IMR-90 (cell line): ENCODE results near the gene SLC22A24. TPM values are rescaled to one million over a fixed set of nuclear protein-coding genes. Genes with fewer than 3 reads are reported as not detected.

Experiments used
- ATAC-seq: fragments of 200-7000 bp; cut with Tn5 transposase; 2 replicates; pipeline ENCODE4 v1.9.1; 2020; ENCODE audit warnings: low read depth, mild to moderate bottlenecking, moderate library complexity
- BruUV-seq: library from RNA; stranded (reverse); fragments of 400-500 nt; replicated peaks from 2 replicates; lab custom pipeline; 2021; lab: Mats Ljungman, UMichigan
- CTCF ChIA-PET: fragments of 300-600 bp; formaldehyde crosslinking; extraction: SDS; loops from one replicate; lab custom pipeline; 2021; ENCODE audit warnings: antibody characterized with exemption; lab: Yijun Ruan, JAX
- POLR2A ChIA-PET: fragments of 300-600 bp; sonication (Branson Sonifier 250); formaldehyde crosslinking; loops from one replicate; lab custom pipeline; 2022; ENCODE audit warnings: antibody characterized with exemption; ENCODE audit not compliant: unreplicated experiment; lab: Charles Lee
- DNase-seq: peaks from one replicate; pipeline ENCODE4 v3.0.0; 2013
- H2AFZ ChIP-seq: replicated peaks from 2 replicates; pipeline ENCODE3; 2013; ENCODE audit warnings: low read length, mild to moderate bottlenecking; ENCODE audit not compliant: poor library complexity
- H2AK5ac ChIP-seq: 2 replicates; pipeline ENCODE4 v1.6.1; 2013; ENCODE audit warnings: low read depth, low read length, inconsistent platforms
- H2AK9ac ChIP-seq: replicated peaks from 2 replicates; pipeline ENCODE3; 2013; ENCODE audit warnings: mild to moderate bottlenecking, low read depth, low read length, moderate library complexity; ENCODE audit not compliant: poor library complexity
- H2BK120ac ChIP-seq: 2 replicates; pipeline ENCODE4 v1.6.1; 2013; ENCODE audit warnings: low read depth, low read length, inconsistent platforms
- H2BK15ac ChIP-seq: 3 replicates; pipeline ENCODE4 v1.6.1; 2013; ENCODE audit warnings: low read depth, low read length, inconsistent platforms
- H2BK20ac ChIP-seq: 2 replicates; pipeline ENCODE4 v1.6.1; 2013; ENCODE audit warnings: low read depth, mild to moderate bottlenecking, inconsistent platforms, low read length, moderate library complexity
- H2BK5ac ChIP-seq: 2 replicates; pipeline ENCODE4 v1.6.1; 2013; ENCODE audit warnings: mild to moderate bottlenecking, low read depth, low read length, inconsistent platforms; ENCODE audit not compliant: poor library complexity, severe bottlenecking
- H3K14ac ChIP-seq: replicated peaks from 2 replicates; pipeline ENCODE4 v1.6.1; 2013; ENCODE audit warnings: low read depth, low read length, inconsistent platforms
- H3K18ac ChIP-seq: 2 replicates; pipeline ENCODE4 v1.6.1; 2013; ENCODE audit warnings: low read depth, low read length, control low read depth
- H3K23ac ChIP-seq: 2 replicates; pipeline ENCODE4 v1.6.1; 2013; ENCODE audit warnings: low read depth, low read length, inconsistent platforms
- H3K27ac ChIP-seq: 2 replicates; pipeline ENCODE4 v1.5.1; 2013; ENCODE audit warnings: mild to moderate bottlenecking, control low read depth, low read length; ENCODE audit not compliant: insufficient read depth
- H3K27me3 ChIP-seq: 2 replicates; pipeline ENCODE4 v1.6.1; 2013; ENCODE audit warnings: low read length; ENCODE audit not compliant: control insufficient read depth, insufficient read depth
- H3K36me3 ChIP-seq: 2 replicates; pipeline ENCODE4 v1.6.1; 2013; ENCODE audit warnings: low read length, mixed read lengths; ENCODE audit not compliant: control insufficient read depth, insufficient read depth
- H3K4ac ChIP-seq: 2 replicates; pipeline ENCODE4 v1.6.1; 2013; ENCODE audit warnings: low read depth, low read length, inconsistent platforms
- H3K4me1 ChIP-seq: 2 replicates; pipeline ENCODE4 v1.6.1; 2013; ENCODE audit warnings: low read length, mixed read lengths; ENCODE audit not compliant: control insufficient read depth, insufficient read depth
- H3K4me2 ChIP-seq: 2 replicates; pipeline ENCODE4 v1.6.1; 2013; ENCODE audit warnings: low read depth, mild to moderate bottlenecking, control low read depth, low read length, moderate library complexity
- H3K4me3 ChIP-seq: 2 replicates; pipeline ENCODE4 v1.5.1; 2013; ENCODE audit warnings: low read depth, mild to moderate bottlenecking, control low read depth, low read length, moderate library complexity; ENCODE audit not compliant: insufficient read depth
- H3K56ac ChIP-seq: 2 replicates; pipeline ENCODE4 v1.6.1; 2013; ENCODE audit warnings: low read length, inconsistent platforms; ENCODE audit not compliant: insufficient read depth; ENCODE audit errors: extremely low read depth
- H3K79me1 ChIP-seq, 2 experiments: 2 replicates each; pipeline ENCODE4 v1.6.1; 2013; ENCODE audit warnings: low read length in 2 of 2, inconsistent platforms in 1 of 2, low read depth in 1 of 2
- H3K9ac ChIP-seq: 2 replicates; pipeline ENCODE4 v1.6.1; 2013; ENCODE audit warnings: low read depth, low read length, control low read depth
- H3K9me1 ChIP-seq: 2 replicates; pipeline ENCODE4 v1.6.1; 2013; ENCODE audit warnings: low read length, inconsistent platforms; ENCODE audit not compliant: insufficient read depth
- H3K9me3 ChIP-seq: 2 replicates; pipeline ENCODE4 v1.6.1; 2013; ENCODE audit warnings: low read length; ENCODE audit not compliant: control insufficient read depth, insufficient read depth
- H4K20me1 ChIP-seq: 2 replicates; pipeline ENCODE4 v1.6.1; 2013; ENCODE audit warnings: low read length, inconsistent platforms; ENCODE audit not compliant: insufficient read depth
- H4K5ac ChIP-seq: 2 replicates; pipeline ENCODE4 v1.6.1; 2013; ENCODE audit warnings: mild to moderate bottlenecking, low read depth, low read length, control low read depth
- H4K8ac ChIP-seq, 2 experiments: 2 replicates each; pipeline ENCODE4 v1.6.1; 2013; ENCODE audit warnings: low read depth in 2 of 2, low read length in 2 of 2, control low read depth in 1 of 2, inconsistent platforms in 1 of 2
- H4K91ac ChIP-seq: 2 replicates; pipeline ENCODE4 v1.6.1; 2013; ENCODE audit warnings: low read depth, low read length, inconsistent platforms; ENCODE audit not compliant: insufficient read depth
- BHLHE40 ChIP-seq: fragments of 150-350 bp; IDR thresholded peaks from 2 replicates; pipeline ENCODE4 v1.6.1; 2016; ENCODE audit warnings: mild to moderate bottlenecking, low read depth, low read length
- CHD1 ChIP-seq: IDR thresholded peaks from 2 replicates; pipeline ENCODE4 v1.6.1; 2012; ENCODE audit warnings: low read depth, low read length, improper control_type of control experiment
- FOS ChIP-seq: fragments of 150-350 bp; IDR thresholded peaks from 2 replicates; pipeline ENCODE4 v1.6.1; 2016; ENCODE audit warnings: low read depth, low read length
- MAZ ChIP-seq: IDR thresholded peaks from 2 replicates; pipeline ENCODE4 v1.6.1; 2012; ENCODE audit warnings: low read depth, mild to moderate bottlenecking, low read length, improper control_type of control experiment, moderate library complexity, borderline replicate concordance
- MXI1 ChIP-seq: IDR thresholded peaks from 2 replicates; pipeline ENCODE4 v1.6.1; 2012; ENCODE audit warnings: low read depth, mild to moderate bottlenecking, low read length, moderate library complexity, borderline replicate concordance
- NFE2L2 ChIP-seq: fragments of 150-350 bp; IDR thresholded peaks from 2 replicates; pipeline ENCODE4 v1.6.1; 2016; ENCODE audit warnings: low read depth, mild to moderate bottlenecking, low read length
- POLR2A ChIP-seq: IDR thresholded peaks from 2 replicates; pipeline ENCODE4 v1.6.1; 2012; ENCODE audit warnings: mild to moderate bottlenecking, low read depth, low read length
- RCOR1 ChIP-seq: IDR thresholded peaks from 2 replicates; pipeline ENCODE4 v1.6.1; 2012; ENCODE audit warnings: mild to moderate bottlenecking, low read length, improper control_type of control experiment; ENCODE audit not compliant: insufficient replicate concordance
- RFX5 ChIP-seq: IDR thresholded peaks from 2 replicates; pipeline ENCODE4 v1.8.0; 2012; ENCODE audit warnings: low read depth, mild to moderate bottlenecking, low read length, moderate library complexity
- SMC3 ChIP-seq: fragments of 150-350 bp; IDR thresholded peaks from 2 replicates; pipeline ENCODE4 v1.6.1; 2016; ENCODE audit warnings: low read depth, mild to moderate bottlenecking, antibody characterized with exemption, low read length, moderate library complexity
- WGBS, 2 experiments: methylation state at CpG; one replicate each; pipeline versions ENCODE4 v1.1.5 to v1.1.7; 2013; ENCODE audit warnings: missing lambda C conversion rate in 2 of 2; ENCODE audit not compliant: insufficient read length in 1 of 2; ENCODE audit errors: extremely low coverage in 2 of 2; 5-methylcytosine and 5-hydroxymethylcytosine counted together
- dilution Hi-C: fragments of 300-500 bp; cut with HindIII; formaldehyde crosslinking; loops from one replicate; pipeline ENCODE4 v1.14.3; 2018; ENCODE audit warnings: low sequenced_read_pairs; ENCODE audit not compliant: unreplicated experiment
- in situ Hi-C: fragments of 300-500 bp; cut with MboI; formaldehyde crosslinking; loops from 3 replicates; pipeline ENCODE4 v1.14.3; 2019; ENCODE audit warnings: low sequenced_read_pairs, inconsistent platforms, mixed read lengths
- intact Hi-C: fragments of 100-400 bp; cut with micrococcal nuclease; formaldehyde crosslinking; loops from 2 replicates; pipeline ENCODE4 v1.10.0; 2022
- polyA plus RNA-seq, 3 experiments: library from polyadenylated mRNA; depleted of rRNA; stranded (reverse); fragments of >200 nt; gene quantifications; 2 replicates each; pipeline ENCODE4 v1.2.3, GENCODE V29; 2012; ENCODE audit warnings: low replicate concordance in 1 of 3
- total RNA-seq: library from RNA; depleted of rRNA; stranded (reverse); fragments of >200 nt; gene quantifications from 2 replicates; pipeline ENCODE4 v1.2.3, GENCODE V29; 2012
- TF ChIP-seq, protein P1 (sequence below): fragments of 150-350 bp; IDR thresholded peaks from 2 replicates; pipeline ENCODE4 v1.6.1; 2016; ENCODE audit warnings: low read depth, mild to moderate bottlenecking, low read length, moderate library complexity, borderline replicate concordance

SLC22A24 gene
- total and polyA plus RNA-seq, 2 of the 4 experiments (the other 2 are of a cell fraction) = not detected

DNA sequence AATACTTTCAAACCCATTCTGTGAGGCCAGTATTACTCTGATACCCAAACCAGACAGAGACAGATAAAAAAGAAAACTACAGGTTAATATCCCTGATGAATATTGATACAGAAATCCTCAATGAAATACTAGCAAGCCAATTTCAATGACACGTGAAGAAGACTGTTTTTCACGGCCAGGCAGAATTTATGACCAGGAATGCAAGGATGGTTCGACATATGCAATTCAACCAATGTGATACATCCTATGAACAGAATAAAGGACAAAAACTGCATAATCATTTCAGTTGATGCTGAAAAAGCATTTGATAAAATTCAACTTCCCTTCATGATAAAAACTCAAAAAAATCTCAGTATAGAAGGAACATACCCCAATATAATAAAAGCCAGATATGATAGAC is 44.5 kb downstream of the SLC22A24 start:
- no peak overlapping the region for H2BK5ac ChIP-seq
- BruUV-seq = no TSS peak
- no peak overlapping the region for H3K4me3 ChIP-seq
- H2BK15ac ChIP-seq = no peak overlapping the region
- ChIA-PET CTCF (no interaction called here), POLR2A (no interaction called here)
- no peak overlapping the region for H2BK20ac ChIP-seq
- no peak for TF ChIP-seq MAZ
- TF ChIP-seq POLR2A = no peak
- no peak for TF ChIP-seq SMC3
- no peak for TF ChIP-seq CHD1
- no peak for TF ChIP-seq MXI1
- TF ChIP-seq, protein P1, sequence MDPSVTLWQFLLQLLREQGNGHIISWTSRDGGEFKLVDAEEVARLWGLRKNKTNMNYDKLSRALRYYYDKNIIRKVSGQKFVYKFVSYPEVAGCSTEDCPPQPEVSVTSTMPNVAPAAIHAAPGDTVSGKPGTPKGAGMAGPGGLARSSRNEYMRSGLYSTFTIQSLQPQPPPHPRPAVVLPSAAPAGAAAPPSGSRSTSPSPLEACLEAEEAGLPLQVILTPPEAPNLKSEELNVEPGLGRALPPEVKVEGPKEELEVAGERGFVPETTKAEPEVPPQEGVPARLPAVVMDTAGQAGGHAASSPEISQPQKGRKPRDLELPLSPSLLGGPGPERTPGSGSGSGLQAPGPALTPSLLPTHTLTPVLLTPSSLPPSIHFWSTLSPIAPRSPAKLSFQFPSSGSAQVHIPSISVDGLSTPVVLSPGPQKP = no peak
- TF ChIP-seq BHLHE40 = no peak
- TF ChIP-seq NFE2L2 = no peak
- no peak for TF ChIP-seq RFX5
- no peak for TF ChIP-seq RCOR1
- TF ChIP-seq FOS = no peak
- H3K4me2 ChIP-seq = no peak overlapping the region
- in situ Hi-C loops = no loop called here
- H2AK9ac ChIP-seq = no peak overlapping the region
- no peak overlapping the region for H3K23ac ChIP-seq
- H2BK120ac ChIP-seq = no peak overlapping the region
- H4K8ac ChIP-seq = no peak overlapping the region
- no peak overlapping the region for H3K18ac ChIP-seq
- H4K5ac ChIP-seq = no peak overlapping the region
- no peaks in the 10 kb centered on the region for H3K79me1 ChIP-seq
- H3K14ac ChIP-seq = no peak overlapping the region
- no peaks in the 10 kb centered on the region for H4K20me1 ChIP-seq
- ATAC-seq (no peak), DNase-seq (no peak)
- no peak overlapping the region for H3K27ac ChIP-seq
- H3K9me1 ChIP-seq = no peaks in the 10 kb centered on the region
- no peak overlapping the region for H3K9ac ChIP-seq
- no peak overlapping the region for H2AFZ ChIP-seq
- no peak overlapping the region for H2AK5ac ChIP-seq
- WGBS, 2 experiments = no CpG with 5 or more reads among the region's 3 CpGs
- no peak overlapping the region for H3K4ac ChIP-seq
- intact Hi-C loops = no loop called here
- no peaks in the 10 kb centered on the region for H3K36me3 ChIP-seq
- no peaks in the 10 kb centered on the region for H3K27me3 ChIP-seq
- H3K9me3 ChIP-seq = no peaks in the 10 kb centered on the region
- H4K91ac ChIP-seq = no peak overlapping the region
- dilution Hi-C loops = no loop called here
- no peak overlapping the region for H3K56ac ChIP-seq
- no peaks in the 10 kb centered on the region for H3K4me1 ChIP-seq
